Mesothelial cell of epicardium (in vitro differentiated cells): Measurements from ENCODE around the gene PACSIN3. TPM values are rescaled to one million over a fixed set of nuclear protein-coding genes. Genes with fewer than 3 reads are reported as not detected.
A peak's percentile ranks its signal among the peaks of the same experiment; 100 is the strongest.

ENCODE experiments used
- DNase-seq, 2 experiments: peaks; one replicate each; pipeline ENCODE4 v3.0.0; 2021; ENCODE audit warnings: low spot score in 2 of 2; ENCODE audit not compliant: unreplicated experiment in 2 of 2
- H3K27ac Mint-ChIP-seq: 2 replicates; pipeline ENCODE4 v1.8.0; 2021; ENCODE audit warnings: mixed read lengths
- H3K27me3 Mint-ChIP-seq: 2 replicates; pipeline ENCODE4 v1.8.0; 2021; ENCODE audit warnings: low read depth, mixed read lengths
- H3K36me3 Mint-ChIP-seq: 2 replicates; pipeline ENCODE4 v1.8.0; 2021; ENCODE audit warnings: mixed read lengths
- H3K4me1 Mint-ChIP-seq: 2 replicates; pipeline ENCODE4 v1.8.0; 2021; ENCODE audit warnings: mixed read lengths
- H3K4me3 Mint-ChIP-seq: 2 replicates; pipeline ENCODE4 v1.8.0; 2021; ENCODE audit warnings: mild to moderate bottlenecking, moderate library complexity, mixed read lengths
- H3K9me3 Mint-ChIP-seq: 2 replicates; pipeline ENCODE4 v1.8.0; 2021; ENCODE audit warnings: mixed read lengths
- CTCF ChIP-seq: fragments of 200-600 bp; sonication (generic); IDR thresholded peaks from one replicate; pipeline ENCODE4 v1.5.0; 2021; ENCODE audit warnings: antibody characterized with exemption; ENCODE audit not compliant: unreplicated experiment
- total RNA-seq: library from RNA; stranded (reverse); gene quantifications from 3 replicates; pipeline ENCODE4 v1.2.1, GENCODE V29; 2021

The PACSIN3 gene
- total RNA-seq, 1 donor from 2014 or later, result 64.1 TPM

- Mint-ChIP-seq H3K4me3 (no peak overlapping the region), H3K9me3 (no peaks in the 10 kb centered on the region), H3K27ac (no peak overlapping the region), H3K27me3 (no peaks in the 10 kb centered on the region), H3K4me1 (peaks cover 10% of the 10 kb centered on the region), H3K36me3 (no peaks in the 10 kb centered on the region)
- DNase-seq, result no peak
- TF ChIP-seq CTCF, result no peak
Observed at GRCh38 chr11:47156951-47157350, 29.3 kb downstream of the PACSIN3 start.

- DNase-seq, result no peak
- H3K4me1 Mint-ChIP-seq, result peaks cover 10% of the 10 kb centered on the region
- no peaks in the 10 kb centered on the region for H3K27me3 Mint-ChIP-seq
- no peak overlapping the region for H3K27ac Mint-ChIP-seq
- H3K4me3 Mint-ChIP-seq, result no peak overlapping the region
- TF ChIP-seq CTCF, result no peak
- no peaks in the 10 kb centered on the region for H3K36me3 Mint-ChIP-seq
- no peaks in the 10 kb centered on the region for H3K9me3 Mint-ChIP-seq
Observed at GRCh38 chr11:47156333-47156732, 29.9 kb downstream of the PACSIN3 start.

GRCh38 chr11:47155879-47156278, 30.4 kb downstream of the PACSIN3 start:
- H3K4me1 Mint-ChIP-seq, result peaks cover 10% of the 10 kb centered on the region
- no peaks in the 10 kb centered on the region for H3K27me3 Mint-ChIP-seq
- H3K4me3 Mint-ChIP-seq, result no peak overlapping the region
- DNase-seq, result no peak
- no peaks in the 10 kb centered on the region for H3K9me3 Mint-ChIP-seq
- no peak for TF ChIP-seq CTCF
- no peak overlapping the region for H3K27ac Mint-ChIP-seq
- H3K36me3 Mint-ChIP-seq, result no peaks in the 10 kb centered on the region

GRCh38 chr11:47154616-47155570, 31.3 kb downstream of the PACSIN3 start:
- no peaks in the 10 kb centered on the region for H3K27me3 Mint-ChIP-seq
- peaks cover 10% of the 10 kb centered on the region for H3K4me1 Mint-ChIP-seq
- TF ChIP-seq CTCF, result no peak
- no peak overlapping the region for H3K27ac Mint-ChIP-seq
- no peaks in the 10 kb centered on the region for H3K9me3 Mint-ChIP-seq
- no peak overlapping the region for H3K4me3 Mint-ChIP-seq
- no peaks in the 10 kb centered on the region for H3K36me3 Mint-ChIP-seq
- DNase-seq, result no peak

GRCh38 chr11:47152953-47153950, 33.0 kb downstream of the PACSIN3 start:
- no peaks in the 10 kb centered on the region for H3K36me3 Mint-ChIP-seq
- H3K27me3 Mint-ChIP-seq, result no peaks in the 10 kb centered on the region
- H3K4me1 Mint-ChIP-seq, result peaks cover 10% of the 10 kb centered on the region
- no peak overlapping the region for H3K27ac Mint-ChIP-seq
- peak; percentile 80 for TF ChIP-seq CTCF
- peak in 1 of 2 experiments; percentile 79 for DNase-seq
- no peaks in the 10 kb centered on the region for H3K9me3 Mint-ChIP-seq
- no peak overlapping the region for H3K4me3 Mint-ChIP-seq
